ENCODE measurements around the gene GNB1.

The GNB1 gene

DNA sequence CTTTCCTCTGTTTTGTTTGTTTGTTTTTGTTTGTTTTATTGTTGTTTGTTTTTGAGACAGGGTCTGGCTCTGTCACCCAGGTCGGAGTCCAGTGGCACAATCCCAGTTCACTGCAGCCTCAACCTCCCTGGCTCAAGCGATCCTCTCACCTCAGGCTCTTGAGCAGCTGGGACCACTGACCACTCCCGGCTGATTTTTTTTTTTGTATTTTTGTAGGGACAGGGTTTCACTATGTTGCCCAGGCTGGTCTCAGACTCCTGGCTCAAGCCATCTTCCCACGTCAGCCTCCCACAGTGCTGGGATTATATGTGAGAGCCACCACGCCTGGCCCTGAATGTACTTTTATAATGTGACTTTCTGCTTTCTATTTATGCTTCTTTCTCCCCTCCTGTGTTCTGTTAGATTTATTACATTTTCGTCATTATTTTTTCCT, 19.2 kb upstream of the GNB1 start:
- no peak for DNase-seq

DNA sequence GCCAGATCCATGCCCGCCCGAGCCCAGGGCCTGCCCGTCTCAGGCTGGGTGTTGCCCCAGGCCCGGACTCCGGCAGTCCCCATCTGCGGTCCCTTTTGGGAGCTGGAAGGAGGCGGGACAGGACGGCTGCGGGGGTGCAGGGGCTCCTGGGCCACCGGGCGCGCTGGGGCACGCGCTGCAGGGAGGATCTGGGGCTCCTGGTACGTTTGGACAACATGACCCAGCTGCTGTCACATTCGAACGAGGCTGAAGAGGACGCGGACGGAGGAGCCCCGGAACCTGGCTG, 17.6 kb upstream of the GNB1 start:
- no peak for DNase-seq

DNA sequence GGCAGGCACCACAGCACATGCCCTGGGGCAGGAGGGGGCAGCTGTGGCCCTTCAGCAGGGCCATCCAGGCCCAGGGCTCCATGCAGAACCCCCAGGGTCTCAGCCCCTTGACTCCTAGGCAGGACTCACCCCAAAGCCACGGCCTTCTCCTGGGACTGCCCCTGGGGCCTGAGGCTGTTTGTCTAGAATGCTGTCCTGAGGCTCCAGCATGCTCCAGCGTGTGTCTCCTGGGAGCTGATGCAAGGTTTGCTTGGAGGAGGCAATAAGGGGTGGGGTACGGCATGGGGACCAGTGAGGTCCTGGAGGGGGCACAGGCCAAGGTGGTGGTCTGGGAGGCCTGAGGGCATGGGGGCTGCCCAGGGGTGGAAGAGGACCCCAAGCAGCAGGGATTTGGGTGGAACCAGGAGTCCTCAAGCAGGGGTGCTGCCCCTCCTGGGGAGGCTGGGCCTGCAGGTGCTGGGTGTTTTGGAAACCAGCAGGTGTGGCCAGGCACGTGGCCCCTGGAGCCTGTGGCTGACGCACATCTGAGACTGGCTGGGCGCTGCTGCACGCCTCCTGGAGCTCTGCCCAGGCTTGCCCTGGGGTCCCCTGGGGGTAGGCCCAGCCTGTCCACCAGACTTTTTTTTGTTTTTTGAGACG, 16.3 kb upstream of the GNB1 start:
- no peak for DNase-seq

DNA sequence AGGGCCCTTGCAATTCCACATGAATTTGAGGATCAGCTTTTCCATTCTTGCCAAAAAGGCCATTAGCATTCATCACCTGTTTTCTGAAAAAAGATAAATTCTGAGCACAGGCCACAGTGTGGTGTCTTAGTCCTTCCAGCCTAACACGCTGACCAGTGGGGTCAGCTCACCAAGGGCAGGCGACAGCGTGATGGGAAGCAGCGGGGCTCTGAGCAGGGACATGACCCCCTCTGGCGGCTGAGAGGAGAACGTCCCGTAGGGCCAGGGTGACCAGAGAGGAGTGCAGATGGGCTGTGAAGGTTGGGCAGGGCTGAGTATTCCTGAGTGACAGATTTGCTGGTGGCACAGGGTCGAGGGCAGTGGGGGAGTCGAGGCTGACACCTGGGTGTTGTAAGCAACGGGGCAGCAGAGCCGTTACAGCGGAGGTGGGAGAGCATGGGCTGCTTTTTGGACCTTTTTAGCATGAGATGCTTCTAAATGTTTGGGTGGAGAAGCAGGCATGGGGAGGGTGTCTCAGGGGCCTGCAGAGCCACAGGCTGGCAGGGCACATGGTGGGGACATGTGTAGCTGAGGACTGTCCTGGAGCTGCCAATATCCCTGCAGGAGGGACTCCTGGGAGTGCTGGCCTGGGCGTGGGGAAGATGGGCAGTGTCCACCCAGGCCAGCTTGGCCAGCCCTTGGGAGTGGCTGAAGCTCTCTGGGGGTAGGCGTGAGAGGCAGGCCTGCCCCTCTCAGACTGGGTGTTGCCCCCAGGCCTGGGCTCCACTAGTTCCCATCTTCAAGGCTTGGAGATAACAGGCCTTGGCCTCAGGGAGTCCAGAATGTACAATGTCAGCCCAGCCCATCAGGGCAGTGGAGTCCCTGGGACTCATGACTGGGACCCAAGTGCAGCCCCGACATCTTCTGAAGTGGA, 15.6 kb upstream of the GNB1 start:
- no peak for DNase-seq

DNA sequence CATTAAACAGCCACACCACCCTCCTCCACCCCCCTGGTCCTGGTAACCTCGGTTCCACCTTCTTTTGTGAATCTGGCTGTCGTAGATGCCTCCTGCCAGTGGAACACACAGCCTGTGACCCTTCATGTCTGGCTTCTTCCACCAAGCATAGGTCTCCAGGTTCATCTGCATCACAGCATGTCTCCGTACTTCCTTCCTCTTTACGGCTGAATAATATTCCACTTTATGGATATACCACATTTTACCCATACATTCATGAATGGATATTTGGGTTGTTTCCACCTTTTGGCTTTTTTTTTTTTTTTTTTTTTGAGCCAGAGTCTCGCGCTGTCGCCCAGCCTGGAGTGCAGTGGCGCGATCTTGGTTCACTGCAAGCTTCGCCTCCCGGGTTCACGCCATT, 12.3 kb upstream of the GNB1 start:
- no peak for DNase-seq

DNA sequence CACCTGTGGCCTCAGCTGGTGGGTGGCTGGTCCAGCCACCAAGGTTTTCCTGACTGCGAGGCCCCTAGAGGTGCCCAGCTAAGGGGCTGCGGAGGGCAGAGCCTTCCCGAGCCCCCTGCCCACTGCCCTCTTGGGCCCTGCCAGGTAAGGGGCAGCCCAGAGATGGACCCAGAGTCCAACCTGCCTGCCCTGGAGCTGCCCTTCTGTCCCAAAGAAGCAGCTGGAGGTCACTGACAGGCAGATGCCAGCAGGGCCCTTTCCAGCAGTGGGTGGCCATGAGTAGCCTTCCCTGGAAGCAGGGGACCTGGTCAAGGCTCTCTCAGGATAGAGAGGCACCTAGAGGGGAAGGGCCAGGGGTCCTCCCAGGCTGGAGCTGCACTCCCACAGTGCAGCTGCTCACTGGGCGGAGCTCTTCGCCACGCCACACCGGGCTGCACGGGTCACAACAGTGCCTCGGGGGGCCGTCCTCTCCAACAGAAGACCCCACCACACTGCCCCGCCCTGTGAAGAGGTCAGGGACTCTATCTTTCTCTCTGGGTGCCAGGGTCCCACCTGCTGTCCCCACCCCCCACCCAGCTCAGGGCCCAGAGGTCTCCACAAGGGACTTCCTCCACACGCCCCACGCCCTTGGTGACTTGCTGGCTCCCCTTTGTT, 10.9 kb upstream of the GNB1 start:
- DNase-seq: no peak

DNA sequence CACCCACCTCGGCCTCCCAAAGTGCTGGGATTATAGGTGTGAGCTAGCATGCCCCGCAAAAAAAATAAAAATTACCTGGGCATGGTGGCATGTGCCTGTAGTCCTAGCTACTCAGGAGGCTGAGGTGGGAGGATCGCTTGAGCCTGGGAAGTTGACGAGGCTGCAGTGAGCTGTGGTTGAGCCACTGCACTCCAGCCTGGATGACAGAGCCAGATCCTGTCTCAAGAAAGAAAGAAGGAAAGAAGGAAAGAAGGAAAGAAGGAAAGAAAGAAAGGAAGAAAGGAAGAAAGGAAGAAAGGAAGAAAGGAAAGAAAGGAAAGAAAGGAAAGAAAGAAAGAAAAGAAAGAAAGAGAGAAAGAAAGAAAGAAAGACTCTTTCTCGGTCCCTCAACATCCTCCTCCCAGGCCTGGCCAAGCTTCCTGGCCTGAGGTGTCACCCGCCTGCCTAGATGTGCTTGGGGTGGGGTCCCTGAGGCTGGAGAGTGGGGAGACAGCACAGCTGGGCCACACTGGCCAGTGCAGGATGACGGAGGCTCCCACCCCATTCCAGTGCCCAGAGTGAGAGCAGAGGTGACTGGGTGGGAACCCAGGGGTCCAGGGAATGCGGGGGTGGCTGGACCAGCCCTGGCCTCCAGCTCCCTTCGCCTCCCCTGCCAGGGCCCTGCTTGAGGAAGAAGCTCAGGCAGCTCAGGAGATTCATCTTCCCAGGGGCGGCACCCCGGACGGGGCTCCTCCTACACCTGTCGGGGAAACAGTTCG, 10.2 kb upstream of the GNB1 start:
- no peak for DNase-seq

DNA sequence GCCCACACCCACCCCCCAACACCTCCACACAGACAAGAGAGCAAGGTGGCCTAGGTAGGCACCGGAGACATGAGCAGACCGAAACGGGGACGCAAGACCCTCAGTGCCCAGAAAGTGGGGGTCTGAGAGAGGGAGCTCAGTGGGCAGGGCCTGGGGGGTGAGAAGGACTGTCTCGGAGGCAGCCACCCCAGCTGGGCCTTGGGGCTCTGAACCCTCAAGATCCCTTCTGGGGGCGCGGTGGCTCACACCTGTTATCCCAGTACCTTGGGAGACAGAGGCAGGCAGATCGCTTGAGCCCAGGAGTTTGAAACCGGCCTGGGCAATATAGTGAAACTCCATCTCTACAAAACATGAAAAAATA, 9.1 kb upstream of the GNB1 start:
- no peak for DNase-seq

DNA sequence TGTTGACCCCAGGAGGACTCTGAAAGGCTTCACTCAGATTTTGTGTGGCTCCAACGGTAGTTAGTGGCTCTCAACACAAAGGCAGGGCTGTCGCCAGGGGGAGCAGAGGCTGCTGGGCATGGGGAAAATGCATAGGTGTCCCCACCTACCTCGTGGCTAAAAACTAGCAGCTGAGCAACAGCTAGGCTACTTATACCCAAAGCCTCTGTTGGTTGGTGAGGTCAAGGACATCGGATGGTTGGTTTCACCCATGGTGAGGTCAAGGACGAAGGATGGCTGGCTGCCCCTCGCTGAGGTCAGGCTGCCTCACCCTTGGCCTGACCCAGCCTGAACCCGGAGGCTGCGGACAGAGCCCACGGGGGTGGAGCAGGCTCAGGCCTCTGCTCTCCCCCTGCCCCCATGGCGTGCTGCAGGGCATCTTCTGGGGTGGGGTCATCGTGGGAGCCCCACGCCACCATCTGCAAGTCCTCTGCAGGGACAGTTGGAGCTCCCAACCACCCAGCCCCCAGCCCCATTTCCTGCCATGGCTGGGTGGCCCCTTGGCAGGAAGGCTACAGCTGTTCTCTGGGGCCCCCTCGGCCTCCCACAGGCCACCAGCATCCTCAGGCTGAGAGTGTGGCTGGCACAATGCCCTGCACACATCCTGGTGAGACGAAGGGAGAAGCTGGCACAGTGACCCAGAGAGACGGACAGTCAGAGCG, 8.5 kb upstream of the GNB1 start:
- DNase-seq: no peak

DNA sequence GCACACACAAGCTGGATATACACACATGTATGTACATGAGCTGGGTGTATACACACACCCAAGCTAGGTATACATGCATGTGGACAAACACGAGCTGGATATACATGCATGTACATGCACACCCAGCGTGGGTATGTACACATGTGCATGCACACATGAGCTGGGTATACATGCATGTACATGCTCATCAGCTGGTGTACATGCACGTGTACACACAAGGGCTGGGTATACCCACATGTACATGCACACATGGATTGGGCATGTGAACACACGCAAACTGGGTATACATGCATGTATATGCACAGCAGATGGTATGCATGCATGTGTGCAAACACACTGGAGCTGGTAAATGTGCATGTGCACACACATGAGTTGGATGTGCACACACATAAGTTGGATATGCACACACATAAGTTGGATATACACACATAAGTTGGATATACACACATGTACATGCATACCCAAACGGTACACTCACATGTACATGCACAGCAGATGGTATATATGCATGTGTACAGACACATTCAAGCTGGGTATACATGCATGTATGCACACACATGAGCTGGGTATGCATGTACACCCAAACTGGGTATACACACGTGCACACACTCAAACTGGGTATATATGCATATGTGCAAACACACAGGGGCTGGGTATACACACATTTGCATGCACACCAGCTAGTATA, 7.5 kb upstream of the GNB1 start:
- no peak for DNase-seq

DNA sequence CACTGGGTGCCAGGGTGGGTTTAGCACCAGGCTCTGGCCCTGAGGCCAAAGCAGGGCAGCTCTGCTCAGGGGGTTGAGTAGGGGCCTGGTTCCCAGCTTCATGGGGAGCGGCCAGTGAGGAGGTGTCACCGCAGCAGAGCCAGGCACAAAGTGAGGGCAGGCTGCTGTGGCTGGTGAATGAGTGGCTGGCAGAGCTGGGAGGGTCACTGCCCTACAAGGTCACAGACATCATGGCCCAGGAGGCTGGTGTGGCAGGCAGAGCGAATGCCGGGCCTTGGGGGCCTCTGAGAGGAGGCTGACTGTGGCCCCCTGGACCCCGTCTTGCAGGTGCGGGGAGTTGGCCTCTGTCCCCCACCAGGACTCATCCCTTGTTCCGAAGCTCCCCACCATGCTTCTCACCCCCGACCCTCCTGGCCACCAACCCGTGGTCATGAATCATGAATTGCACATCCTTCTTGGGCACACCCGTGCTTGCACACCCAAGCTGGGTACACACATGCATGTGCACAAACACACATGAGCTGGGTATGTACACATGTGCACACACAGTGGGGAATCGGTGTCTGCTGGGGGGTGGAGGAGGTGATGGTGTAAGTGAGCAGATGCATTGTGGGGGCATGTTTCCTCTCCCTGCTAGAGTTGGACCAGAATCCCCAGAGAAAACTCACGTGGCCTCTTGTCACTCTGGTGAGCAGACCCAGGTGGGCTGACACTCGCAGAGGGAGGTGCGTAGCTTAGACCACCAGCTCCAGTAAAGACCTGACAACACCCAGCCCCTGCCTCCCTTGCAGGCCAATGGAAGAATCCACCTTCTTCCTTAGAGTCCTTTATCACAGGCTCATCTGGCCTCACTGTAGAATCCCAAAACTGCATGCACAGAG, 4.8 kb upstream of the GNB1 start:
- DNase-seq: no peak

DNA sequence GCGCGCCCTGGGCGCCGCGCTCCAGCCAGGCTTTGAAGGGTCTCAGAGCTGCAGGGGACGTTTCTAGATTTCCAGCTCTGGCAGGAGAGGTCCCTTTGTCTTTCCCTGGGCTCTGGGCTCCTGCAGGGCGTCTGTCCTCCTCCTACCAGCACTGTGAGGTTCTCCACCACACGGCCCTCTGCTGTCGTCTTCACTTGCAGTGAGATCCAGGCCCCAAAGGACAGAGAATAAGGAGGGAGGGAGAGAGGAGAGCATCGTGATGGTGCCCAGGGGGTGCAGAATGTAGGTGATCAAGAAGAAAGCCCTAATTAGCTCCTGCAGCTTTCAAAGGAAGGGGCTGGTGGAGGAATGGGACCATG, 4.2 kb upstream of the GNB1 start:
- DNase-seq: no peak

DNA sequence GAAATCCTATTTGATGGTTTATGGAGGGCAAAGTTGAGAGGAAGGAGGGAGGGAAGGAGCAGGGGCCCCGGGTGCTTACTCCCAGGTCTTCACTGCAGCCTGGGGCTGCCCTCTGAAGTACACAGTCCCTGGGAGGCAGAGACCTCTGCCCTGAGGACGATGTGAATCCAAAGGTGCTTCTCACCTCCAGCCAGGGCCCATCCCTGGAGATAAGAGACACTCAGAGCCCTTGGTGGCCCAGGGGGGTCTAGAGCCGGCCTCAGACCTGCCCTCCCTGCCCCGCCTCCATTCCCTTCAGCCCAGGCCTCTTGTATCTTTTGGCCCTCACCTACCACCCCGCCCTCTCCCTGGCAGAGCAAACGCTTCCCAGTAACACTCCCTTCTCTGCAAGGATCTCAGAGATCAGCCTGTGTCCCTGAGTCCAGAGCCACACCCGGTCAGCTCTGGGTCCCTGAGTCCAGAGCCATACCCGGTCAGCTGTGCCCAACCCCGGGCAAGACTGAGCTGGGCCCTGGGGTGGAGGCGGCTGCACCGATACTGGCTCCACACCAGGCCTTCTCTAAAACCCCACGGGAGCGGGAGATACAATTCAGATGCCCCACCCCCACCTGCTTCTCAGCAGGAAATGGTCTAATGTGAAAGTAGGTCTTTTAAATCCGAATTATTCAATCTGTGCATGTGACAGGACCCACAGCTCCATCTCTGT, 3.6 kb upstream of the GNB1 start:
- DNase-seq: no peak

DNA sequence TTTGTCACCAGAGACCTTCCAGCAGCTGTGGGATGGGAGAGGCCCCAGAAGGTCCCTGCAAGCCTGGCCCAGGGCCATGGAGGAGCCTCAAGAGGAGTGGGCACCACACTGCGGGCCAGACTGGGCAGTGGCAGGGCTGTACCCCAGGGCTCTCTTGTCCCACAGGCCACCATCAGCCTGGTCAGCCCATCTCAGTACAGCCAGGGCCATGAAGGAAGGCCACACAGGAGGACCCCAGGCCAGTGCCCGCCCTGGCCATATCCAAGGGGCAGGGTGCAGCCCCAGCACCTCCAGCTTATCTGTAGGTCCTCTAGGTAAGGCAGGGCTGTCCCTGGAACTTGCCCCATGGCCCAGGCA, 3.1 kb upstream of the GNB1 start:
- DNase-seq: no peak

DNA sequence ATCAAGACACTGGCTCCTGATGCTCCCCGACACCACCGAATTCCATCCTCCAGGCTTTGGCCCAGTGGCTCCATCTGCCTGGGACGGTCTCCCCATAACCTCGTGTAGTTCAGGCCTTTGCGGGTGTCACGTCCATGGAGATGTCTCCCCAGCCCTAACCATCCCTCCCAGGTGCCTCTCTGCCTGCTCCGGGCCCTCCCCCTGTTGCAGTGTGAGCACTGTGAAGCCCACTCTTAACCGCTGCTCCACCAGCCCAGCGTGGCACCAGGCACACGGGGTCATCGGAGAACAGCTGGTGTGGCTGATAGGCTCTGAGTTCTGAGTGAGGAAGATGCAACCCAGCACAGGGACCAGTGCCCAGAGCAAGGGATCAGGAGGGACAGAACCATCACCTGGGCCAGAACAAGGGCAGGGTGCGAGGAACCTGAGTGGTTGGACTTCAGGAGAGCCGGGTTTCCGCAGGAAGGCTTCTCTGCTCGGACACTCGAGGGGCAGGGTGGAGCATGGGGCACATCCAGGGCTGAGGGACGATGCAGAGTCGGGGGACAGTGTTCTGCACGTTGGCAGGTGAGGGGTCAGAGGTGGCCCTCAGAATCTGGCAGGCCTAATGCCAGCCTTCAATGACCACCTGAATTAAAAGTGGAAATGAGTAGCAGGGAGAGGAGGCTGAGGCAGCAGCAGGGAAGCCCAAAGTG, 2.6 kb upstream of the GNB1 start:
- no peak for DNase-seq

DNA sequence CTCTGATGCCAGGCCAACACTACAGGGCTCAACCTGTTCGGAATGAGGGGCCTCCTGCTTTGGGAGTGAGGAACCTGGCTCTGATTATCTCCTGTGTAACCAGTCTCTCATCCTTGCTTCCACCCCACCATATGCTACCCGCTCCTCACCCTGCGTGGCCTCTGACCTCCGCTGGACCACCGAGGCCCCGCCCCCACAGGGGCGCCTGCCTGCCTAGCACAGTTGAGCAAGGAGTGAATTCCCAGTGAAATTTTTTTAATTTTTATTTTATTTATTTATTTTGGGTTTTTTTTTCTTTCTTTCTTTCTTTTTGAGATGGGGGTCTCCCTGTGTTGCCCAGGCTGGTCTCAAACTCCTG, 1.9 kb upstream of the GNB1 start:
- no peak for DNase-seq

DNA sequence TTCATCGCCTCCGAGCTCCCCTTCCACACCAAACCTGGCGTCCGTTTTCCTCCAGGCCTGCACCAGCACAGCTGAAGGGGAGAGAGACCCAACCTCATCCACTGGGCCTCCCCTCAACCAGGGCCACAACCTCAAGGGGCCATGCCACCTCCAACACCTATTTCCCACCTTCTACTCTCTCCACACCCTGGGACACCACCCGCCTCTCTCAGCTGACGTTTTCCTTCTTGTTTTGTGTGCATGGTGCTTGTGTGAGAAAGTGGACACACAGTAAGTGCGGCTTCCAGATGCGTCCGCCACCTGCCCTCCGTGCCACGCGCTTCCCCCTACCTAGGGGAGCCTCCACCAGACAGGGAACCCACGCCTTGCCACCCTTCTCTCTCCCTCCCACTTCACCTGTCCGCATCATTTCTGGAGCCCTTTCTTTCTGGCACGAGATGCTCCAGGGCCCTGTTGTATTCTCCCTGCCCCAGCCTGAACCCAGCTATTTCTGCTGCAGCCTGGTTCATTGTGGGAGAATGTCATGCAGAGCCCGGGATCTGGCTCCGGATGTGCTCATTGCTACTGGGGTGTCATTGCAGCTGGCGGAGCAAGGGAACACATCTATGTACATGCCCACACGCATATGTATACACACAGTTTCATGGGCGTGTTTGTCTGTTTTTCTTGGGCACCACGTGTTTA, 1.3 kb upstream of the GNB1 start:
- no peak for DNase-seq

DNA sequence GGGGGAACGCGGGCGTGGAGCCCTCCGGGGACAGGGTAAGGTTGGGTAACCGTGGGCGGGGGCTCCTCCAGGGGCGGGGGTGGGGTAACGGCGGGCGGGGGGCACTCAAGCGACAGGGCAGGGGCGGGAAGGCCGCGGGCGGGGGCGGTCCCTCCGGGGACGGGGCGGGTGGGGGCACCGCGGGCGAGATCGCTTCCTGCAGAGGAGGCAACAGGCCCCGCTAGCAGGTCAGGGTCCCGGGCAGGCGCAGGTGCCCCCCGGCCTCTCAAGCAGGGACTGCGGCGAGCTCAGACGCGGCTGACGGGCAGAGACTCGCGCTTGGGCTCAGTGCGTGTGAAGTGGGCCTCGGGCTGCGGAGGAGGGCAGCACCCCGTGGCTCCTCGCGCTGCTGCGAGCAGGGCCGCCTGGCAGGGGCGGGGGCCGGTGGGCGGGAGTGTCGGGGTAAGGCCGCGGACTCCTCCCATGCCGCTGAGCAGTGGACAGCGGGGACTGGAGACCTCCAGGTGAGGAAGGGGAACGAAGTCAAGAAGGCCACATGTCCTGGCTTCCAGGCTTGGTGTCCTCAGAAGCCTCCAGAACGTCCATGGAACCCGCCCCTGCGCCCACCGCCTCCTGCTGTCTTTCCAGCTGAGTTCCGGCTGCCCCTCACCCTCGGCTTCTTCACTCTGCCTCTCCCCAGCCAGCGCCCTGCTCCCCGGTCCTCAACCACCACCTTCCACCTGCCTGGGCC, 627 bp upstream of the GNB1 start:
- peak; percentile 81 for DNase-seq
